Stimulated activated CD8-positive, alpha-beta memory T cell treated with anti-CD3 and anti-CD28 coated beads, Interleukin-4, amount 100 ng/mL, for 24 hours (primary cell): ENCODE measurements around the gene C9orf72.
"Not testable (repeated sequence)": the region's sequence is repeated elsewhere in the genome, so short reads cannot be mapped to it uniquely, and the experiment has no call there.

Source experiments
- DNase-seq: peaks from one replicate; pipeline ENCODE4 v3.0.0-alpha.2; 2020; ENCODE audit warnings: low read depth

Gene C9orf72

DNA sequence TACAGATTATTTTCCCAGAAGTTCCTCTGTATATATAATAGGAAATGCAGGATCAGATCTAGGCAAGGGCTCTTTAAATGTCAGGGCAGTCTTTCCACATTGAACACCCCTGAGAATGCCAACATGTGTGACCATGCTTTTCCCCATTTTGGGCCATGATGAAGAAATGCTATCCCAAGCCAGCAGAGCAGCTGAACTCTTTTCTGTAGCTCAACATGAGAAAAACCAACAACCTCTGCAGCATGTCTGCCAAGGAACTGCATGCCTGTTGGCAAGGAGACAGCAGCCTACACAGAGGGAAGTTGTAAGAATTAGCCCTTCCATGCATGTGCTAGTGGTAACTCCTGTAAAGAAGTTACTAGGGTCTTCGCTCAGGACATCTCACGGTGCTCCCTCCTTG lies 58.7 kb downstream of the C9orf72 start:
- DNase-seq, result no peak

DNA sequence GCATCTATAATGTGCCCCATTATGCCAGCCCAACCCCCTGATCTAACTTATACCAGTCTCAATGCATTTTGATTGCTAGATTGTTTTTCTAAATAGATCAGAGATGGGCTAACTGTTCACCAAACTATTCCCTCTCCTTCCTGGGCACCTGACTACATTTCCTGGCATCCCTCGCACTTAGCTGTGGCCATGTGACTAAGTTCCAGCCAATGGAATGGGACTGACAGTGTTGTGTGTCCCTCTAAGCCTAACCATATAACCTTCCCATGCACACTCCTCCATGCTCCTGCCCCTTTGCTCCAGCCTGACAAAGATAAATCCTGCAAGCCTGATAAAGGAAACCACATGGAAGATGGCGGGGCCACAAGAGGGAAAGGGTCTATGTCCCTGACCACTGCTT lies 61.5 kb downstream of the C9orf72 start:
- no peak for DNase-seq

DNA sequence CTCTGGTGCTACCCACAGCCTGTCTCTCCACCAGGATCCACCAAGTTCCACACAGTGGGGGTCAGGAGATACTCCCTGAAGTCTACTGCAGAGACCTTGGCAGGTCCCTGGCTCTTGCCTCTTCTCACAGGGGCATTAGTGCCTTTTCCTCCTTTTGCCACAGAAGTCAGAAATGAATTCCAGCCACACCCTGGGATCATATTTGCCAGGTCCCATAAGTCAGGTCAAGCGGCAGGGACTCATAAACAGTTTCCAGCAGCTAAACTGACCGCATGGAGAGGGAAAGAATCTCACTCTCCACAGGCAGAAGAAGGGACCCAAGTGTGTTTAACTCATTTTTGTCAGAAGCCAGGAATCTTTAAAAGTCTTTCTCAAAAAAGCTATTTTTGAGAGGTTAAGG lies 62.5 kb downstream of the C9orf72 start:
- no peak for DNase-seq

DNA sequence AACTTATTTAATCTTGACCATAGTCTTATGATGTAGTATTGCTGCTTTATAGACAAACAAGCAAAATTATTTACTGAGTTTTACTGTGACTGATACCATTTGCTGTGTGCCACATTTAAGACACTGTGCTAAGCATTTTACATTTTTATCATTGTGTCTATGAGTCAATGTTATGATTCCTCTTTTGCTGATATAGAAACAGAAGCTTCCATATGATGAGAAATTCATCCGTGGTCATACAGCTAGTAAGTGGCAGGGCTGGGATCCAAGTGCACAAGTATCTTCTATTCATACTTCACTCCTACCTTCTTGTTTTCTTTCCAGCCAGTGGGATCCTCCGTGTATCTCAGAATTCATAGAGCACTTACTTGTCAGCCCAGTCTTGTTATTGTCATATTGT lies 66.3 kb downstream of the C9orf72 start:
- DNase-seq, result no peak

DNA sequence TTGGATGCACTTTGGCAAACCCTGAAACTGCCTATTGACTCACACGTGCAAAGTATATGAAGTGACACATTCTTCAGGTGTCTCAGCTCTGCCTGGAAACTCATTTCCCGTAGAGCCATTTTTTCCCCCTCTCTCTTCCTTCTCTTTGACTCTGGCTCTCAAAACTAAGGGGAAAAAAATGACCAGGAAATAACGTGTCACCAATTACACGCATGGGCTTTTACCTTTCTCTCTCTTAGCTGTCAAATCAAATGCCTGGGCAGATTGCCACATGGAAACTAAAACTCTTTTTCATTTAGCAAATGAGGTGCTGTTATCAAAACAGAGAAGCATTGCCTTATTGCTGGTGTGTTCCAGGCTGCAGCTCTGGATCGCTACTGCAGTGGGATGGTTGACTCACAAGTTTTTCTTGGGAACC lies 67.5 kb downstream of the C9orf72 start:
- DNase-seq, result no peak

DNA sequence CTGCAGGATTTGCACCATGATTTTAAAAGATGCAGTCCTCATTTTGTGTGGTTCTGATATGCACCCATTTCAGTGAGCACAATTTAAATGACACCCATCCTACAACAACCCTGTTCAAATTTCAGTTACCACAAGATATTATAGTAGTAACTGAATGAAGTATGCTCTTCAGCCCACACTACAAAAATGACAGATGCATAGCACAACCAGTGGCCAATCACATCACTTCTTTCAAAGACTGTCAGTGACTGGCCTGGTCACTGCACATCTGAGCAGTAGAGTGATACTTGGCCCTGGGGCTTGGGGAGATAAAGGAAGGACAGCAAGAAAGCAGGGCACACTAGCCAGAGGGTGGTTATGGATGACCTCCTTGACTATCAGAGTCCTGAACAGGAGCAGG lies 69.0 kb downstream of the C9orf72 start:
- DNase-seq, result no peak

DNA sequence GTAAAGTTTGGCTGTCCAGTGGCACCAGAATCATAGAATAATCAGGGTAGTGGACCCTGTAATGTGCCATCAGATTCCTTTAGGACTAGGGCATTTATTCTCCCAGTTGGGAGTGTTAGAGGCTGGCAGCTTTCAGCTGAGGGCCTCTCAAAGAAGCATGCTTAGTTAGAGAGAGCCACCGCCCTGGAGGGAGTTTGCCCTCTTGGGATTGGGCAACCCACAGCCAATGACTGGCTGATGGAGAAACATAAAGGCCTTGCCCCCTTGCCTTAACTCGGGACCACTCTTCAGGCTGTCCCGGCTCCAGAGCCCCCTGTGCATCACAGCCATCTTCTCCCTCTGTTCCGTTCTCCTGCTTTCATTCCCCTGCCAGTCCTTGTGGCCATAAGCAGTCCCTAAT lies 69.7 kb downstream of the C9orf72 start:
- DNase-seq, result no peak

DNA sequence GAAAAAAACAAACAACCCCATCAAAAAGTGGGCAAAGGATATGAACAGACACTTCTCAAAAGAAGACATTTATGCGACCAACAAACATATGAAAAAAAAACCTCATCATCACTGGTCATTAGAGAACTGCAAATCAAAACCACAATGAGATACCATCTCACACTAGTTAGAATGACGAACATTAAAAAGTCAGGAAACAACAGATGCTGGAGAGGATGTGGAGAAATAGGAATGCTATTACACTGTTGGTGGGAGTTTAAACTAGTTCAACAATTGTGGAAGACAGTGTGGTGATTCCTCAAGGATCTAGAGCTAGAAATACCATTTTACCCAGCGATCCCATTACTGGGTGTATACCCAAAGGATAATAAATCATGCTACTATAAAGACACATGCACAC lies 72.4 kb downstream of the C9orf72 start:
- not testable (repeated sequence) for DNase-seq

DNA sequence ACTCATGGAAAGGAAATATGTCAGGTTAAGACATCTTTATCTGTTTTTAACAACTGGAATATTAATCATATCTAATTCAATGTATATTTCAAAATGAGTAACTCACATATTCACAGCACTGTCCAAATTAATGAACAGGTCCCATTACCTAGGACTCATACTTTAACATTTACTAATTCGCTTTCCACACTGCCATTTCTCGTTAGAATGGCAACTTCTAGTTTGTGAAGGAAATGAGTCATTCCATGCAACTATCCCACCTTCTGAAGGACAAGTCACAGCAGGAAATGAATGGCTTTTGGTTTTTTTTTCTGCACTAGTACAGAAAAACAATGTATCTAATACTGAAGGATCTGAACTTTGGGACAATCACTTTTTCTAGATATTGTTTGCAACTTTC lies 73.8 kb downstream of the C9orf72 start:
- DNase-seq, result no peak

DNA sequence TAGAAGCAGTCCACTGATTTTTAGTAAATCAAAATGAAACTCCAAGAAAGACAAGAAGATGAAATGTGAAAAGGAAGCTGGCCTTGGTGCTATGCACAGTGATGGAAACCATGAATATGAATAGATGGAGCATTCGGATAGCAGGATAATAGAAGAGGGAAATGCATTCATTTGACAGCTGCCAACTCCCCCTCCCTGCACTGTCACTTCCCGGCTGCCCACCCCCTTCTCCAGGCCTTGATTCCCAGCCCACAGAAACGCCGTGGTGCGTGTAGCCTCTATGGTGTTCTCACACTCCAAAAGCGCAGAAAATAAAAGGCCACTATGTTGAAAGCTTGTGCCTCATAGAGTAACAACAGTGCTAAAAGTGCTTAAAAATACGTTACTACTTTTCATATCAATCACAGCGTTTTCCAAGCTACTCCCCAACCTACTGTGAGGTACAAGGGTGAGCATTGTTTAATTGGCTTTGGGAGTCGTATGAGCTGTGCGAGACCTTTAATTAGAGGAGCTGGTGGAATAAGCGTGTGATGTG lies 75.3 kb downstream of the C9orf72 start:
- DNase-seq, result no peak
